Kidney (tissue), 14 donors: ENCODE measurements around the gene RNF31. TPM values are rescaled to one million over a fixed set of nuclear protein-coding genes. Genes with fewer than 3 reads are reported as not detected.

ENCODE experiments used
- DNase-seq, 5 donors: peaks; one replicate each; pipeline ENCODE4 v3.0.0-alpha.2; 2013 to 2020
- FAIRE-seq: peaks from 2 replicates; lab custom pipeline; 2012; peaks lifted over from hg19 to GRCh38; lab: Jason Lieb, UNC
- H3K27ac ChIP-seq, 2 donors: one replicate each; pipeline ENCODE4 v1.7.0; 2013; ENCODE audit warnings: low read depth in 2 of 2, low read length in 2 of 2, inconsistent platforms in 1 of 2
- H3K27me3 ChIP-seq: one replicate; pipeline ENCODE4 v1.7.1; 2013; ENCODE audit warnings: low read length, inconsistent platforms; ENCODE audit not compliant: control insufficient read depth, insufficient read depth
- H3K36me3 ChIP-seq, 3 donors: one replicate each; pipeline versions ENCODE4 v1.7.0 to v1.7.1; 2013; ENCODE audit warnings: low read length in 3 of 3, control low read depth in 1 of 3, inconsistent platforms in 1 of 3; ENCODE audit not compliant: insufficient read depth in 3 of 3, control insufficient read depth in 2 of 3
- H3K4me1 ChIP-seq, 3 donors: one replicate each; pipeline versions ENCODE4 v1.7.0 to v1.7.1; 2013; ENCODE audit warnings: low read length in 3 of 3, inconsistent platforms in 1 of 3, low read depth in 1 of 3; ENCODE audit not compliant: control insufficient read depth in 2 of 3, insufficient read depth in 2 of 3
- H3K4me3 ChIP-seq, 3 donors: one replicate each; pipeline versions ENCODE4 v1.7.0 to v1.8.1; 2013; ENCODE audit warnings: low read length in 3 of 3, control low read depth in 1 of 3, inconsistent platforms in 1 of 3
- H3K9ac ChIP-seq, 3 donors: one replicate each; pipeline versions ENCODE4 v1.7.0 to v1.7.1; 2013; ENCODE audit warnings: low read length in 3 of 3, control low read depth in 1 of 3, inconsistent platforms in 1 of 3
- H3K9me3 ChIP-seq, 3 donors: one replicate each; pipeline versions ENCODE4 v1.7.0 to v1.7.1; 2013; ENCODE audit warnings: low read length in 3 of 3, control low read depth in 1 of 3, inconsistent platforms in 1 of 3; ENCODE audit not compliant: control insufficient read depth in 2 of 3, insufficient read depth in 1 of 3
- CTCF ChIP-seq: IDR thresholded peaks from 3 replicates; pipeline ENCODE4 v1.5.1; 2012; ENCODE audit warnings: mild to moderate bottlenecking, moderate library complexity, borderline replicate concordance; ENCODE audit not compliant: insufficient read depth; ENCODE audit errors: extremely low read depth
- intact Hi-C: fragments of 100-400 bp; cut with DNase I; formaldehyde crosslinking; loops from one replicate; pipeline ENCODE4 v1.11.1; 2022
- polyA plus RNA-seq: library from polyadenylated mRNA; stranded (reverse); fragments of 350-450 nt; fragmentation: Illumina TruSeq; extraction: RNeasy Lipid Tissue Mini Kit (QIAGEN cat#74804); gene quantifications from one replicate; pipeline ENCODE4 v1.2.3, GENCODE V29; 2014; ENCODE audit warnings: low read depth, low replicate concordance; ENCODE audit not compliant: insufficient read depth
- total RNA-seq: library from RNA; stranded (reverse); fragmentation: NEBNext Ultra II Directional; extraction: Animal tissue kit (Norgen Biotek cat#: 25700); gene quantifications from one replicate; pipeline ENCODE4 v1.2.1, GENCODE V29; 2021
- donor health status: control.
- donor health status: control.
- donor health status: control.
- donor health status: control.
- donor health status: control.
- donor health status: DM: yes; HTN: yes; CAD: no.
- donor health status: Normal renal cell carcinoma (clear cell type).

RNF31 gene
- total and polyA plus RNA-seq, 2 donors from 2014 or later, result 64.0 to 69.0 TPM

- intact Hi-C loops, result no loop called here
- Histone ChIP-seq H3K9ac (peak overlapping the region; percentile 61 to 79 (median 66)), H3K27me3 (no peaks in the 10 kb centered on the region), H3K4me1 (peaks cover 2 to 20% (median 11%) of the 10 kb centered on the region in 3 donors), H3K9me3 (no peaks in the 10 kb centered on the region), H3K4me3 (peak overlapping the region; percentile 65 to 94 (median 77)), H3K27ac (peak overlapping the region; percentile 49 to 71), H3K36me3 (peaks cover 4 to 33% (median 28%) of the 10 kb centered on the region in 3 donors)
- DNase-seq (peak in 2 of 5 donors; percentile 56 to 87), FAIRE-seq (no peak)
- no peak for TF ChIP-seq CTCF
Measured at GRCh38 chr14:24147761-24148428, 597 bp downstream of the RNF31 start.

- no peak for TF ChIP-seq CTCF
- H3K27me3 ChIP-seq, result no peaks in the 10 kb centered on the region
- peaks cover 2 to 20% (median 11%) of the 10 kb centered on the region in 3 donors for H3K4me1 ChIP-seq
- no peaks in the 10 kb centered on the region for H3K9me3 ChIP-seq
- DNase-seq (peak in 1 of 5 donors; percentile 51), FAIRE-seq (no peak)
- H3K4me3 ChIP-seq, result no peak overlapping the region
- no peak overlapping the region for H3K9ac ChIP-seq
- H3K36me3 ChIP-seq, result peaks cover 4 to 35% (median 28%) of the 10 kb centered on the region in 3 donors
- H3K27ac ChIP-seq, result no peak overlapping the region
- intact Hi-C loops, result no loop called here
Measured at GRCh38 chr14:24149302-24149969, 2.1 kb downstream of the RNF31 start.

GRCh38 chr14:24150061-24150460 lies 2.8 kb downstream of the RNF31 start:
- peaks cover 2 to 19% (median 6%) of the 10 kb centered on the region in 3 donors for H3K4me1 ChIP-seq
- no peak overlapping the region for H3K9ac ChIP-seq
- TF ChIP-seq CTCF, result no peak
- H3K4me3 ChIP-seq, result no peak overlapping the region
- H3K9me3 ChIP-seq, result no peaks in the 10 kb centered on the region
- no peaks in the 10 kb centered on the region for H3K27me3 ChIP-seq
- H3K27ac ChIP-seq, result no peak overlapping the region
- H3K36me3 ChIP-seq, result peaks cover 4 to 41% (median 34%) of the 10 kb centered on the region in 3 donors
- peak in 1 of 5 donors; percentile 57 for DNase-seq
- no peak for FAIRE-seq
- intact Hi-C loops, result no loop called here
